GM23338 (cell line): ENCODE measurements around the gene ASIC3. TPM values are rescaled to one million over a fixed set of nuclear protein-coding genes. Genes with fewer than 3 reads are reported as not detected.

Experiments used
- ATAC-seq: fragments of 200-7000 bp; cut with Tn5 transposase; 3 replicates; pipeline ENCODE4 v1.9.1; 2020
- DNase-seq: peaks from one replicate; pipeline ENCODE4 v3.0.0-alpha.2; 2015; ENCODE audit warnings: low spot score
- H2AFZ ChIP-seq: fragments of 200-600 bp; sonication (generic); 2 replicates; pipeline ENCODE4 v1.8.0; 2016; ENCODE audit warnings: antibody characterized with exemption, mild to moderate bottlenecking, moderate library complexity
- H3F3A ChIP-seq: fragments of 200-600 bp; sonication (generic); replicated peaks from 2 replicates; pipeline ENCODE4 v1.8.0; 2017; ENCODE audit warnings: antibody characterized with exemption, mixed run types, low read depth
- H3K27ac ChIP-seq: fragments of 200-600 bp; sonication (generic); 2 replicates; pipeline ENCODE4 v1.6.1; 2016; ENCODE audit warnings: low read depth
- H3K27me3 ChIP-seq: fragments of 200-600 bp; sonication (generic); 2 replicates; pipeline ENCODE4 v1.8.0; 2016; ENCODE audit warnings: mild to moderate bottlenecking, mixed run types, moderate library complexity; ENCODE audit not compliant: insufficient read depth
- H3K36me3 ChIP-seq: fragments of 200-600 bp; sonication (generic); 2 replicates; pipeline ENCODE4 v1.8.0; 2016; ENCODE audit warnings: mild to moderate bottlenecking; ENCODE audit not compliant: insufficient read depth
- H3K4me1 ChIP-seq: fragments of 200-600 bp; sonication (generic); 2 replicates; pipeline ENCODE4 v1.8.0; 2016; ENCODE audit warnings: mild to moderate bottlenecking, moderate library complexity; ENCODE audit not compliant: insufficient read depth
- H3K4me2 ChIP-seq: fragments of 200-600 bp; sonication (generic); 2 replicates; pipeline ENCODE4 v1.7.1; 2017; ENCODE audit warnings: mixed run types
- H3K4me3 ChIP-seq: fragments of 200-600 bp; sonication (generic); 2 replicates; pipeline ENCODE4 v1.6.1; 2016; ENCODE audit warnings: mixed run types
- H3K79me2 ChIP-seq: fragments of 200-600 bp; sonication (generic); replicated peaks from 2 replicates; pipeline ENCODE4 v1.8.0; 2017; ENCODE audit warnings: mild to moderate bottlenecking; ENCODE audit not compliant: insufficient read depth
- H3K9me2 ChIP-seq: fragments of 200-600 bp; sonication (generic); 2 replicates; pipeline ENCODE4 v1.8.0; 2017; ENCODE audit not compliant: insufficient read depth
- H4K20me1 ChIP-seq: fragments of 200-600 bp; sonication (generic); replicated peaks from 2 replicates; pipeline ENCODE4 v1.8.0; 2017; ENCODE audit warnings: mild to moderate bottlenecking; ENCODE audit not compliant: insufficient read depth
- H3K27ac Mint-ChIP-seq: 2 replicates; pipeline ENCODE4 v1.8.0; 2020; ENCODE audit warnings: inconsistent platforms, mild to moderate bottlenecking, moderate library complexity, mixed read lengths
- H3K27me3 Mint-ChIP-seq: 3 replicates; pipeline ENCODE4 v1.8.0; 2022; ENCODE audit warnings: low read depth, mild to moderate bottlenecking, moderate library complexity, mixed read lengths, inconsistent platforms; ENCODE audit not compliant: insufficient read depth, poor library complexity
- H3K36me3 Mint-ChIP-seq: 3 replicates; pipeline ENCODE4 v1.8.0; 2021; ENCODE audit warnings: low read depth, mild to moderate bottlenecking, inconsistent platforms, moderate library complexity, mixed read lengths
- H3K4me1 Mint-ChIP-seq: 3 replicates; pipeline ENCODE4 v1.8.0; 2020; ENCODE audit warnings: mild to moderate bottlenecking, inconsistent platforms, mixed read lengths
- H3K4me3 Mint-ChIP-seq: 3 replicates; pipeline ENCODE4 v1.8.0; 2021; ENCODE audit warnings: moderate library complexity, mild to moderate bottlenecking, inconsistent platforms, mixed read lengths
- H3K9me3 Mint-ChIP-seq: 3 replicates; pipeline ENCODE4 v1.8.0; 2020; ENCODE audit warnings: moderate library complexity, mild to moderate bottlenecking, inconsistent platforms, mixed read lengths
- CREB1 ChIP-seq: fragments of 250-450 bp; sonication (Bioruptor Pico); IDR thresholded peaks from 2 replicates; pipeline ENCODE4 v1.5.0; 2020; ENCODE audit warnings: low read depth, mild to moderate bottlenecking, moderate library complexity
- CTCF ChIP-seq, 2 experiments: fragments of 200-600 bp in 1 of 2; sonication (generic) in 1 of 2; conservative IDR thresholded peaks; 2 replicates each; pipeline versions ENCODE4 v1.5.1 to v1.6.1; 2016 to 2017; ENCODE audit warnings: antibody characterized with exemption in 2 of 2, low read depth in 2 of 2, mild to moderate bottlenecking in 2 of 2, moderate library complexity in 1 of 2
- ETS1 ChIP-seq: IDR thresholded peaks from 2 replicates; pipeline ENCODE4 v1.6.1; 2016; ENCODE audit warnings: antibody characterized with exemption
- EZH2 ChIP-seq: fragments of 200-600 bp; sonication (generic); IDR thresholded peaks from one replicate; pipeline ENCODE4 v1.8.0; 2017; ENCODE audit warnings: antibody characterized with exemption, mild to moderate bottlenecking, low read depth; ENCODE audit not compliant: unreplicated experiment
- EZH2phosphoT487 ChIP-seq: fragments of 200-600 bp; sonication (generic); IDR thresholded peaks from one replicate; pipeline ENCODE4 v1.8.1; 2018; ENCODE audit warnings: antibody characterized with exemption; ENCODE audit not compliant: unreplicated experiment
- JUNB ChIP-seq: IDR thresholded peaks from one replicate; pipeline ENCODE4 v1.6.1; 2016; ENCODE audit warnings: antibody characterized with exemption; ENCODE audit not compliant: unreplicated experiment
- POLR2AphosphoS5 ChIP-seq: IDR thresholded peaks from 2 replicates; pipeline ENCODE4 v1.6.1; 2016; ENCODE audit warnings: antibody characterized with exemption, low read depth
- STAT1 ChIP-seq: IDR thresholded peaks from one replicate; pipeline ENCODE4 v1.6.1; 2016; ENCODE audit warnings: antibody characterized with exemption; ENCODE audit not compliant: unreplicated experiment
- ZNF462 ChIP-seq: fragments of 250-450 bp; sonication (Bioruptor Pico); IDR thresholded peaks from 2 replicates; pipeline ENCODE4 v1.5.0; 2020; ENCODE audit warnings: mild to moderate bottlenecking, moderate library complexity
- polyA plus RNA-seq: library from polyadenylated mRNA; unstranded; fragments of >200 nt; fragmentation: Nextera tagmentation; extraction: Ambion mirVana; gene quantifications from 2 replicates; pipeline ENCODE4 v1.2.1, GENCODE V29; 2016
- total RNA-seq: library from RNA; depleted of rRNA; stranded (reverse); fragments of >200 nt; shearing (Covaris generic); gene quantifications from 2 replicates; pipeline ENCODE4 v1.2.3, GENCODE V29; 2014

ASIC3 gene
- total and polyA plus RNA-seq, 2 experiments from 2014 or later: 0.87 to 0.90 TPM

GRCh38 chr7:151062111-151062398 is 13.7 kb downstream of the ASIC3 start:
- H3K4me2 ChIP-seq: peak overlapping the region; percentile 95
- H3K4me1 Mint-ChIP-seq: peaks cover 36% of the 10 kb centered on the region
- TF ChIP-seq JUNB (no peak), EZH2phosphoT487 (no peak), CREB1 (no peak), ETS1 (0 out of 2 replicates have a peak, but pooled peaks have one; percentile 12), EZH2 (no peak), CTCF (conservative IDR thresholded peaks at IDR 0.05; ENCODE audit: low read depth in 2 of 2) (no peak), STAT1 (no peak), ZNF462 (CRISPR knock-in tag) (no peak), POLR2AphosphoS5 (peak; percentile 42; the same call in 1 of the 2 replicates)
- peaks cover 18% of the 10 kb centered on the region for H3K36me3 Mint-ChIP-seq
- H3K4me3 Mint-ChIP-seq: peak overlapping the region; percentile 86
- H3K9me2 ChIP-seq: no peaks in the 10 kb centered on the region
- peaks cover 30% of the 10 kb centered on the region for H3K4me1 ChIP-seq
- H3K36me3 ChIP-seq: peaks cover 10% of the 10 kb centered on the region
- H3K27me3 Mint-ChIP-seq: peaks cover 37% of the 10 kb centered on the region
- no peak overlapping the region for H3K27ac ChIP-seq
- ATAC-seq (peak; percentile 23; the same call in 2 of the 3 replicates), DNase-seq (no peak)
- no peak overlapping the region for H2AFZ ChIP-seq
- no peak overlapping the region for H3K27ac Mint-ChIP-seq
- peaks cover 10% of the 10 kb centered on the region for H3F3A ChIP-seq
- no peaks in the 10 kb centered on the region; the same call in 1 of the 2 replicates for H4K20me1 ChIP-seq
- peak overlapping the region; percentile 99 for H3K4me3 ChIP-seq
- no peaks in the 10 kb centered on the region for H3K9me3 Mint-ChIP-seq
- H3K79me2 ChIP-seq: peaks cover 11% of the 10 kb centered on the region
- H3K27me3 ChIP-seq: peaks cover 22% of the 10 kb centered on the region
